ENCODE data around the gene MATK. TPM values are rescaled to one million over a fixed set of nuclear protein-coding genes. Genes with fewer than 3 reads are reported as not detected.

MATK gene
- total RNA-seq, 3 donors from 2014 or later: 2.2 to 3.6 (median 2.4) TPM

DNA sequence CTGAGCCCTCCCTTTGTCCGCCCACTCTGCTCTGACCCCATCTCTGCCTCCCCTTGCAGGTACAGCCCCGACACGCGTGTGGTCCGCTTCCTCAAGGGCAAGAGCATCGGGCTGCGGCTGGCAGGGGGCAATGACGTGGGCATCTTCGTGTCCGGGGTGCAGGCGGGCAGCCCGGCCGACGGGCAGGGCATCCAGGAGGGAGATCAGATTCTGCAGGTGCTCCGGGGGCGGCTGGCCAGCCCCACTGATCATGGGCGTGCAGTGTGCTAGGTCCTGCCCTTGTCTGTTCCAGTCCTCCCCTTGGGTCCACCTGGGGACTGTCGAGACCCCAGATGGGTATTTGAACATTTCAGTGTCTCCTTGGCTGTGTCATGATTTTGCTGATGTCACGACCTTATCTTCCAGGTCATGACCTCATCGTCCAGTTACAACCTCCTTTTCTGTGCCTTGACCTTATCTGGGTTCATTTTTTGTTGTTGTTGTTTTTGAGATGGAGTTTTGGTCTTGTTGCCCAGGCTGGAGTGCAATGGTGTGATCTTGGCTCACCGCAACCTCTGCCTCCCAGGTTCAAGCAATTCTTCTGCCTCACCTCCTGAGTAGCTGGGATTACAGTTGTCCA is 50.0 kb downstream of the MATK start:
- no peak for ATAC-seq
- Histone ChIP-seq H3K4me3 (no peak overlapping the region), H3K9me3 (no peaks in the 10 kb centered on the region), H3K36me3 (ENCODE audit: low read depth) (peaks cover 12% of the 10 kb centered on the region), H3K4me1 (ENCODE audit: low read depth) (no peaks in the 10 kb centered on the region)
- intact Hi-C loops (cut with DNase I, micrococcal nuclease): no loop called here
- TF ChIP-seq, protein P1, sequence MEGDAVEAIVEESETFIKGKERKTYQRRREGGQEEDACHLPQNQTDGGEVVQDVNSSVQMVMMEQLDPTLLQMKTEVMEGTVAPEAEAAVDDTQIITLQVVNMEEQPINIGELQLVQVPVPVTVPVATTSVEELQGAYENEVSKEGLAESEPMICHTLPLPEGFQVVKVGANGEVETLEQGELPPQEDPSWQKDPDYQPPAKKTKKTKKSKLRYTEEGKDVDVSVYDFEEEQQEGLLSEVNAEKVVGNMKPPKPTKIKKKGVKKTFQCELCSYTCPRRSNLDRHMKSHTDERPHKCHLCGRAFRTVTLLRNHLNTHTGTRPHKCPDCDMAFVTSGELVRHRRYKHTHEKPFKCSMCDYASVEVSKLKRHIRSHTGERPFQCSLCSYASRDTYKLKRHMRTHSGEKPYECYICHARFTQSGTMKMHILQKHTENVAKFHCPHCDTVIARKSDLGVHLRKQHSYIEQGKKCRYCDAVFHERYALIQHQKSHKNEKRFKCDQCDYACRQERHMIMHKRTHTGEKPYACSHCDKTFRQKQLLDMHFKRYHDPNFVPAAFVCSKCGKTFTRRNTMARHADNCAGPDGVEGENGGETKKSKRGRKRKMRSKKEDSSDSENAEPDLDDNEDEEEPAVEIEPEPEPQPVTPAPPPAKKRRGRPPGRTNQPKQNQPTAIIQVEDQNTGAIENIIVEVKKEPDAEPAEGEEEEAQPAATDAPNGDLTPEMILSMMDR (IDR thresholded peaks at IDR 0.05): no peak
- DNase-seq: no peak

DNA sequence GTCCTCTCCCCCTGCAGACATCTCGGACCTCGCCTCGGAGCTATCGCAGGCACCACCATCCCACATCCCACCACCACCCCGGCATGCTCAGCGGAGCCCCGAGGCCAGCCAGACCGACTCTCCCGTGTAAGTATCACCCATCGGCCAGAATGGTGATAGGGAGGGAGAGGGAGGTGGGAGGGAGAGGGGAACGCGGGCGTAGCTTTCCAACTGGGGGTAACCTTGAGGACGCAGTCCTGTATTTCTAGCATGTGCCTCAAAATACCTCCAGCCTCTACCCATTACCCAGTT is 51.9 kb downstream of the MATK start:
- intact Hi-C loops (cut with DNase I, micrococcal nuclease): no loop called here

DNA sequence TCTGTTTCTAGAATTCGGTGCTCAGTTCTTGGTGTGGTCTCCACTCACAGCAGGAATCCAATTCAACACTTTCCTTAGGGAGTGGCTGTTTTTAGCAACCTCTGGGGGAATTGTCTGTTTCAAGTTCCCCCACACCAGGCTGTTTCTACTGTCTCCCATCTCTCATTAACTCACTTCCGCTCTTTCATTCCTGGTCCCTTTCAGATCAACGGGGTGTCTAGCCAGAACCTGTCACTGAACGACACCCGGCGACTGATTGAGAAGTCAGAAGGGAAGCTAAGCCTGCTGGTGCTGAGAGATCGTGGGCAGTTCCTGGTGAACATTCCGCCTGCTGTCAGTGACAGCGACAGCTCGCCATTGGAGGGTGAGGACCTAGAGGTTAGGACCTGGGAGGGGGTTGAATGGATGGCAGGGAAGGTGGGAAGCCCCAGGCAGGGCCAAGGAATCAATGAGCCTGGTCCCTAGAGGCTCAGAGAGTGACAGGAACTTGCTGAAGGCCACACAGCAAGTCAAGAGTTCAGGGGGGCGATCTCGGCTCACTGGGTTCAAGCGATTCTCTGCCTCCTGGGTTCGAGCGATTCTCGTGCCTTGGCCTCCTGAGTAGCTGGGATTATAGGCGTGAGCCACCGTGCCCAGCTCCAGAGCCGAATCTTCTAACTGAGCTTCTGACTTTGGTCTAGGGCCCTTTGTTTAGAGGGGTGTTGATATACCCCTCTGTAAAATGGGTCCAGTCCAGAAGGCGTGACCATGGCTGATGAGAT is 52.5 kb downstream of the MATK start:
- Histone ChIP-seq H3K9me3 (no peaks in the 10 kb centered on the region), H3K4me3 (no peak overlapping the region), H3K36me3 (ENCODE audit: low read depth) (peaks cover 12% of the 10 kb centered on the region), H3K4me1 (ENCODE audit: low read depth) (no peaks in the 10 kb centered on the region)
- DNase-seq: no peak
- TF ChIP-seq, protein P1 (IDR thresholded peaks at IDR 0.05): no peak
- ATAC-seq: no peak
- intact Hi-C loops (cut with DNase I, micrococcal nuclease): no loop called here

More for the DNA sequence above, 51.9 kb downstream of the MATK start:
- DNase-seq: no peak
- TF ChIP-seq, protein P1 (IDR thresholded peaks at IDR 0.05): no peak
- peaks cover 12% of the 10 kb centered on the region for H3K36me3 ChIP-seq (ENCODE audit: low read depth)
- ATAC-seq: no peak
- no peaks in the 10 kb centered on the region for H3K4me1 ChIP-seq (ENCODE audit: low read depth)
- H3K4me3 ChIP-seq: no peak overlapping the region
- H3K9me3 ChIP-seq: no peaks in the 10 kb centered on the region

GRCh38 chr19:3732108-3732507 is 54.1 kb downstream of the MATK start:
- no peak for ATAC-seq
- Histone ChIP-seq H3K4me1 (ENCODE audit: low read depth) (peaks cover under 1% of the 10 kb centered on the region), H3K9me3 (no peaks in the 10 kb centered on the region), H3K4me3 (no peak overlapping the region), H3K36me3 (ENCODE audit: low read depth) (peaks cover 12% of the 10 kb centered on the region)
- TF ChIP-seq, protein P1 (IDR thresholded peaks at IDR 0.05): no peak
- intact Hi-C loops (cut with DNase I, micrococcal nuclease): no loop called here
- DNase-seq: no peak

DNA sequence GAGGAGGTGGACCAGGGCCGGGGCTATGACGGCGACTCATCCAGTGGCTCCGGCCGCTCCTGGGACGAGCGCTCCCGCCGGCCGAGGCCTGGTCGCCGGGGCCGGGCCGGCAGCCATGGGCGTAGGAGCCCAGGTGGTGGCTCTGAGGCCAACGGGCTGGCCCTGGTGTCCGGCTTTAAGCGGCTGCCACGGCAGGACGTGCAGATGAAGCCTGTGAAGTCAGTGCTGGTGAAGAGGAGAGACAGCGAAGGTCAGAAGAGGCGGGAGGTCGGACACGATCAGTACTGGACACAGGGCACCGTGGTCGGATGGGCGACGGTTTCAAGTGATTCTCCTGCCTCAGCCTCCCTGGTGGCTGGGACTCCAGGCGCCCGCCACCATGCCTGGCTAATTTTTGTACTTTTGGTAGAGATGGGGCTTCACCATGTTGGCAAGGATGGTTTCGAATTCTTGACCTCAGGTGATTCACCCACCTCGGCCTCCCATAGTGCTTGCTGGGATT is 55.7 kb downstream of the MATK start:
- Histone ChIP-seq H3K4me3 (no peak overlapping the region), H3K36me3 (ENCODE audit: low read depth) (peaks cover 9% of the 10 kb centered on the region), H3K4me1 (ENCODE audit: low read depth) (peaks cover 12% of the 10 kb centered on the region), H3K9me3 (no peaks in the 10 kb centered on the region)
- peak in 1 of 3 donors; percentile 21 for DNase-seq
- ATAC-seq: no peak
- TF ChIP-seq, protein P1 (IDR thresholded peaks at IDR 0.05): no peak
- intact Hi-C loops (cut with DNase I, micrococcal nuclease): no loop called here

Other genes starting within 250 kb of the MATK start
- 1 to 10 TPM; 3.2 to 6.0 (median 3.4) TPM for gene TEKTIP1, start 247.2 kb downstream of the MATK start, total RNA-seq
- gene MFSD12, start 228.8 kb downstream of the MATK start, total RNA-seq: 10 to 100 TPM; 25.0 to 43.6 (median 36.8) TPM
- gene HMG20B, start 213.4 kb downstream of the MATK start, total RNA-seq: 10 to 100 TPM; 79.9 to 81.9 (median 81.4) TPM
- gene GIPC3, start 200.9 kb downstream of the MATK start, total RNA-seq: 1 to 10 TPM in 1 of 3 donors, under 1 TPM in 2; 0.34 to 1.1 (median 0.58) TPM
- 1 to 10 TPM in 2 of 3 donors, under 1 TPM in 1; 0.72 to 2.3 (median 1.1) TPM for gene TBXA2R, start 179.5 kb downstream of the MATK start, total RNA-seq
- 10 to 100 TPM; 22.4 to 26.8 (median 22.6) TPM for gene CACTIN, start 159.6 kb downstream of the MATK start, total RNA-seq
- gene PIP5K1C, start 85.9 kb downstream of the MATK start, total RNA-seq: 10 to 100 TPM; 23.1 to 95.2 (median 23.2) TPM
- 100 to 1,000 TPM; 167 to 357 (median 285) TPM for gene TJP3, start 78.0 kb downstream of the MATK start, total RNA-seq
- gene APBA3, start 24.7 kb downstream of the MATK start, total RNA-seq: 10 to 100 TPM; 18.9 to 23.0 (median 19.2) TPM
- gene MRPL54, start 23.7 kb downstream of the MATK start, total RNA-seq: 10 to 100 TPM; 51.6 to 64.9 (median 56.2) TPM
- not detected for gene RAX2, start 14.2 kb downstream of the MATK start, total RNA-seq
- gene ZFR2, start 82.7 kb upstream of the MATK start, total RNA-seq: under 1 TPM in 1 of 3 donors, not detected in 2; 0.66 TPM
- 1 to 10 TPM in 1 of 3 donors, under 1 TPM in 2; 0.09 to 2.2 (median 0.22) TPM for gene ATCAY, start 94.3 kb upstream of the MATK start, total RNA-seq
- gene NMRK2, start 146.7 kb upstream of the MATK start, total RNA-seq: under 1 TPM in 1 of 3 donors, not detected in 2; 0.36 TPM
- 100 to 1,000 TPM in 1 of 3 donors, 10 to 100 TPM in 2; 51.3 to 121 (median 56.9) TPM for gene DAPK3, start 184.7 kb upstream of the MATK start, total RNA-seq
- gene EEF2, start 199.1 kb upstream of the MATK start, total RNA-seq: 1,000 to 10,000 TPM; 1,826 to 2,582 (median 2,012) TPM
- 10 to 100 TPM; 27.4 to 44.6 (median 29.5) TPM for gene PIAS4, start 221.4 kb upstream of the MATK start, total RNA-seq